CD4-positive, alpha-beta T cell treated with Interleukin-6 at 100 ng/mL for 8 hours (primary cell): ENCODE results near the gene CREBBP.

Experiments
- DNase-seq: peaks from one replicate; pipeline ENCODE4 v3.0.0-alpha.2; 2020; ENCODE audit warnings: mixed read lengths, low spot score

CREBBP gene

GRCh38 chr16:3767333-3767986 lies 113.1 kb downstream of the CREBBP start:
- DNase-seq = no peak

GRCh38 chr16:3766177-3766576 lies 114.3 kb downstream of the CREBBP start:
- no peak for DNase-seq

- no peak for DNase-seq
These were observed 116.1 kb downstream of the CREBBP start for GRCh38 chr16:3764409-3764808.

GRCh38 chr16:3762107-3762750 lies 118.3 kb downstream of the CREBBP start:
- DNase-seq = no peak

GRCh38 chr16:3761375-3762106 lies 119.0 kb downstream of the CREBBP start:
- DNase-seq = no peak

GRCh38 chr16:3760518-3760917 lies 120.0 kb downstream of the CREBBP start:
- DNase-seq = no peak

- no peak for DNase-seq
These were observed 120.8 kb downstream of the CREBBP start for GRCh38 chr16:3759736-3760135.

GRCh38 chr16:3756113-3756512 lies 124.4 kb downstream of the CREBBP start:
- DNase-seq = no peak

GRCh38 chr16:3755249-3755648 lies 125.3 kb downstream of the CREBBP start:
- no peak for DNase-seq

- no peak for DNase-seq
These were observed 125.7 kb downstream of the CREBBP start for GRCh38 chr16:3754772-3755171.

- no peak for DNase-seq
These were observed 126.3 kb downstream of the CREBBP start for GRCh38 chr16:3754081-3754703.

GRCh38 chr16:3752984-3753383 lies 127.5 kb downstream of the CREBBP start:
- no peak for DNase-seq

GRCh38 chr16:3751878-3752277 lies 128.6 kb downstream of the CREBBP start:
- DNase-seq = no peak

- no peak for DNase-seq
These were observed 132.2 kb downstream of the CREBBP start for GRCh38 chr16:3748307-3748706.

GRCh38 chr16:3745751-3746355 lies 134.7 kb downstream of the CREBBP start:
- no peak for DNase-seq

- no peak for DNase-seq
These were observed 136.5 kb downstream of the CREBBP start for GRCh38 chr16:3744018-3744417.

GRCh38 chr16:3740934-3741333 lies 139.6 kb downstream of the CREBBP start:
- no peak for DNase-seq

- DNase-seq = no peak
These were observed 140.3 kb downstream of the CREBBP start for GRCh38 chr16:3740186-3740585.

GRCh38 chr16:3739636-3740035 lies 140.9 kb downstream of the CREBBP start:
- DNase-seq = no peak

GRCh38 chr16:3738541-3738940 lies 142.0 kb downstream of the CREBBP start:
- DNase-seq = no peak

GRCh38 chr16:3738128-3738527 lies 142.4 kb downstream of the CREBBP start:
- no peak for DNase-seq

- DNase-seq = no peak
These were observed 143.3 kb downstream of the CREBBP start for GRCh38 chr16:3737181-3737580.
